Suprapubic skin (tissue), 3 donors: ENCODE measurements around the gene TCF7L2.

ENCODE experiments used
- EP300 ChIP-seq: sonication (generic); formaldehyde crosslinking; IDR thresholded peaks from one replicate; pipeline ENCODE4 v1.6.1; 2017; ENCODE audit warnings: antibody characterized with exemption
- TF ChIP-seq, protein P1 (sequence below), 2 donors: fragments of 200-600 bp in 1 of 2; fragments of 450-650 bp in 1 of 2; sonication (generic) in 1 of 2; IDR thresholded peaks; one replicate each; pipeline ENCODE4 v1.5.1; 2016 to 2019; ENCODE audit warnings: antibody characterized with exemption in 2 of 2, mild to moderate bottlenecking in 1 of 2, moderate library complexity in 1 of 2

DNA sequence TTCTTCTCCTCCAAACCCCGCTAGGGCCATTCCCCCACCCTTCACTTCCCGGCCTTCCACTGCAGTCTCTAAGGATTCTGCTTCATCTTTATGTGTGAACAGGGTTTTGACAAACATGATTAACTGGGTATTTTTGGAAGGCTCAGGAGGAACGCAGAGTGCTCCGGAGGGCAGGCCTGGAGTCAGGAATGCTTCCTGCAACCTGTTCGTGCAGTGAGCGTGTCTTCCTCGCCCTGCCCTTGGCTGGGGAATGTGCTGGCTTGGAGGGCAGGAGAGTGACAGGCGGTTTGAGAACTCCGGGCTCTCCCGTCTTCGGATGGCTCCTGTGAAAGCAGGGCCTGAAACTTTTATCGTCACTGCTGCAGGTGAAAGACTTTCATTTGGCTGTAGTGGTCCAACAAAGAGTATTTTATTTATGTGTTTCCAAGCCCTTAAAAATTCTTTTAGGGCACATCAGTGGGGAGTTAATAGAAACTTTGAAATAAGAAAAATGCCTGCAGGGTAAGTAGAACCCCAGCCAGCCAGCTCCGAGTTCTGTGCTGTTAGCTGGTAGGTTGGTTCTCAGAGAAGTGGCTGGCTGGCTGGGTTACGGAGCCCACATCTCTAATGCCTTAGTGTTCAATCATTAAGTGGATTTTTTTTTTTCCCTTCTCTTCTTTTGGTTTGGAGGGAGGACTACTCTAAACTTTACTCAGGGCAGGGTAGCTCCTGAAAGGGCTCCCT is 51.0 kb downstream of the TCF7L2 start:
- TF ChIP-seq EP300 = no peak
- TF ChIP-seq, protein P1, sequence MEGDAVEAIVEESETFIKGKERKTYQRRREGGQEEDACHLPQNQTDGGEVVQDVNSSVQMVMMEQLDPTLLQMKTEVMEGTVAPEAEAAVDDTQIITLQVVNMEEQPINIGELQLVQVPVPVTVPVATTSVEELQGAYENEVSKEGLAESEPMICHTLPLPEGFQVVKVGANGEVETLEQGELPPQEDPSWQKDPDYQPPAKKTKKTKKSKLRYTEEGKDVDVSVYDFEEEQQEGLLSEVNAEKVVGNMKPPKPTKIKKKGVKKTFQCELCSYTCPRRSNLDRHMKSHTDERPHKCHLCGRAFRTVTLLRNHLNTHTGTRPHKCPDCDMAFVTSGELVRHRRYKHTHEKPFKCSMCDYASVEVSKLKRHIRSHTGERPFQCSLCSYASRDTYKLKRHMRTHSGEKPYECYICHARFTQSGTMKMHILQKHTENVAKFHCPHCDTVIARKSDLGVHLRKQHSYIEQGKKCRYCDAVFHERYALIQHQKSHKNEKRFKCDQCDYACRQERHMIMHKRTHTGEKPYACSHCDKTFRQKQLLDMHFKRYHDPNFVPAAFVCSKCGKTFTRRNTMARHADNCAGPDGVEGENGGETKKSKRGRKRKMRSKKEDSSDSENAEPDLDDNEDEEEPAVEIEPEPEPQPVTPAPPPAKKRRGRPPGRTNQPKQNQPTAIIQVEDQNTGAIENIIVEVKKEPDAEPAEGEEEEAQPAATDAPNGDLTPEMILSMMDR (IDR thresholded peaks at IDR 0.05) = peak in 1 of 2 donors; percentile 29
